Loucy (cell line): ENCODE measurements around the gene AMELX.

ENCODE experiments used
- H2AFZ ChIP-seq: fragments of 200-600 bp; sonication (generic); 2 replicates; pipeline ENCODE4 v1.6.0; 2016; ENCODE audit warnings: antibody characterized with exemption, mild to moderate bottlenecking, low read length, moderate library complexity
- H3F3A ChIP-seq: fragments of 200-600 bp; 2 replicates; pipeline ENCODE4 v1.6.0; 2016; ENCODE audit warnings: antibody characterized with exemption, low read depth, mild to moderate bottlenecking
- H3K27me3 ChIP-seq: fragments of 200-600 bp; sonication (generic); 2 replicates; pipeline ENCODE4 v1.6.1; 2014; ENCODE audit warnings: low read length, mild to moderate bottlenecking; ENCODE audit not compliant: insufficient read depth, poor library complexity, severe bottlenecking
- H3K36me3 ChIP-seq: fragments of 200-600 bp; sonication (generic); 2 replicates; pipeline ENCODE4 v1.6.1; 2016; ENCODE audit warnings: low read length; ENCODE audit not compliant: insufficient read depth
- H3K4me1 ChIP-seq: fragments of 200-600 bp; sonication (generic); 2 replicates; pipeline ENCODE4 v1.5.1; 2014; ENCODE audit warnings: low read length, mild to moderate bottlenecking; ENCODE audit not compliant: insufficient read depth, poor library complexity, severe bottlenecking
- H3K4me2 ChIP-seq: fragments of 200-600 bp; sonication (generic); 2 replicates; pipeline ENCODE4 v1.6.0; 2014; ENCODE audit warnings: antibody characterized with exemption, low read length, low read depth, mild to moderate bottlenecking; ENCODE audit not compliant: poor library complexity, severe bottlenecking
- H3K4me3 ChIP-seq: fragments of 200-600 bp; sonication (generic); 2 replicates; pipeline ENCODE4 v1.5.1; 2014; ENCODE audit warnings: low read length, mild to moderate bottlenecking, mixed read lengths; ENCODE audit not compliant: poor library complexity, severe bottlenecking
- H3K79me2 ChIP-seq: fragments of 200-600 bp; sonication (generic); 2 replicates; pipeline ENCODE4 v1.6.1; 2014; ENCODE audit warnings: low read length; ENCODE audit not compliant: insufficient read depth
- H3K9ac ChIP-seq: fragments of 200-600 bp; sonication (generic); 2 replicates; pipeline ENCODE4 v1.6.0; 2014; ENCODE audit warnings: mild to moderate bottlenecking, low read depth, low read length, moderate library complexity; ENCODE audit not compliant: poor library complexity, severe bottlenecking
- H3K9me2 ChIP-seq: fragments of 200-600 bp; sonication (generic); replicated peaks from 2 replicates; pipeline ENCODE4 v1.6.1; 2016; ENCODE audit warnings: low read depth, low read length, mixed read lengths
- H3K9me3 ChIP-seq: fragments of 200-600 bp; sonication (generic); 2 replicates; pipeline ENCODE4 v1.6.1; 2014; ENCODE audit warnings: mild to moderate bottlenecking, antibody characterized with exemption, low read length, low read depth; ENCODE audit not compliant: insufficient read depth
- H4K20me1 ChIP-seq: fragments of 200-600 bp; sonication (generic); 2 replicates; pipeline ENCODE4 v1.6.0; 2014; ENCODE audit warnings: antibody characterized with exemption, low read length, mild to moderate bottlenecking; ENCODE audit not compliant: insufficient read depth, poor library complexity, severe bottlenecking
- CTCF ChIP-seq: fragments of 200-600 bp; sonication (generic); conservative IDR thresholded peaks from 2 replicates; pipeline ENCODE4 v1.5.1; 2014; ENCODE audit warnings: mild to moderate bottlenecking, antibody characterized with exemption, low read length
- EZH2phosphoT487 ChIP-seq: fragments of 200-600 bp; IDR thresholded peaks from 2 replicates; pipeline ENCODE4 v1.6.1; 2018; ENCODE audit warnings: antibody characterized with exemption, mild to moderate bottlenecking, moderate library complexity, borderline replicate concordance

AMELX gene

GRCh38 chrX:11293113-11293512, at the start of gene AMELX:
TSS of gene AMELX (plus strand) at chrX:11293413. CDS start at chrX:11294789, 1,376 bp downstream.
- H3K9me2 ChIP-seq = no peaks in the 10 kb centered on the region
- no peaks in the 10 kb centered on the region for H3K36me3 ChIP-seq
- no peaks in the 10 kb centered on the region for H3K9me3 ChIP-seq
- H3K27me3 ChIP-seq = no peaks in the 10 kb centered on the region
- H3K4me3 ChIP-seq = no peak within 1 kb of the TSS
- no peaks in the 10 kb centered on the region for H3K4me1 ChIP-seq
- no peaks in the 10 kb centered on the region for H3F3A ChIP-seq
- H3K79me2 ChIP-seq = no peaks in the 10 kb centered on the region
- H2AFZ ChIP-seq = no peak within 1 kb of the TSS
- no peak within 1 kb of the TSS for H3K4me2 ChIP-seq
- TF ChIP-seq CTCF = no peak
- TF ChIP-seq EZH2phosphoT487 = no peak
- H3K9ac ChIP-seq = no peak within 1 kb of the TSS
- H4K20me1 ChIP-seq = no peaks in the 10 kb centered on the region

- Histone ChIP-seq H3K36me3 (no peaks in the 10 kb centered on the region), H3K27me3 (no peaks in the 10 kb centered on the region), H2AFZ (no peak overlapping the region), H4K20me1 (no peaks in the 10 kb centered on the region), H3K4me2 (no peak overlapping the region), H3F3A (no peaks in the 10 kb centered on the region), H3K9ac (no peak overlapping the region), H3K9me2 (no peaks in the 10 kb centered on the region), H3K4me3 (no peak overlapping the region), H3K9me3 (no peaks in the 10 kb centered on the region), H3K79me2 (no peaks in the 10 kb centered on the region), H3K4me1 (no peaks in the 10 kb centered on the region)
- TF ChIP-seq EZH2phosphoT487 = no peak
- TF ChIP-seq CTCF = no peak
Observed at GRCh38 chrX:11244636-11245035, 48.6 kb upstream of the AMELX start.

DNA sequence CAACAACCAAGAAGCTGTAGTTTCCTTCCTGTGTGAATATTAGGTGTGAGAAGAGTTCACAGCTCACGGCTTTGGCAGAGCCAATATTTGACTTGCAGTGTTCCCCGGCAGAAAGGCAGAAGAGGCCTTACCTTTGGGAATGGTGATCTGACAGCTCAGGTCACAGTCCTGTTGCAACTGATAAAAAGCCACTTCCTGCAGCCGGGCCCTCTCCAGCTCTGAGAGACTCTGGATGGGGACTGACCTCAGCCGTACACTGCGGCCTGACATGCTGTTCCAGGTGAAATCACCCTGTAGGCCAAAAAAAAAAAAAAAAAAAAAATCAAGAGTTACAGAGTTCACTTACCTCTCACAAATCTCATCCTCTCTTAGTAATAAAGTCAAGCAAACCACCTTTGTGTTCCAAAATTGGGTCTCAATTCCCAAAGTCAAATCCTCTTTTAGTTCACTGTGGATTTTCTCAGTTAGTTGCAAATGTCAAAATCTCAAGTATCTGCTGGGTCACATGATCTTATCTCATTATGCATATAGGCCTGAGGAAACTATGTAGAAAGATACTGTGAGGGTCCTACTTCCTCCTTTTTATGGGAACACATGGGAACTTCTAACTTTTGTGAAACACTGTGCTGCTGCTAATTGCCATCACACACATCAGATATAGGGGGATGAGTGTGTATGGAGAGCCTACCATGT, 38.6 kb upstream of the AMELX start:
- no peaks in the 10 kb centered on the region for H3K4me1 ChIP-seq
- H3K36me3 ChIP-seq = no peaks in the 10 kb centered on the region
- H3F3A ChIP-seq = no peaks in the 10 kb centered on the region
- no peak overlapping the region for H3K4me2 ChIP-seq
- H2AFZ ChIP-seq = no peak overlapping the region
- H3K79me2 ChIP-seq = no peaks in the 10 kb centered on the region
- TF ChIP-seq CTCF (no peak), EZH2phosphoT487 (no peak)
- H3K4me3 ChIP-seq = no peak overlapping the region
- no peak overlapping the region for H3K9ac ChIP-seq
- no peaks in the 10 kb centered on the region for H4K20me1 ChIP-seq
- no peaks in the 10 kb centered on the region for H3K27me3 ChIP-seq
- no peaks in the 10 kb centered on the region for H3K9me3 ChIP-seq
- no peaks in the 10 kb centered on the region for H3K9me2 ChIP-seq
